CD14-positive monocyte (primary cell): ENCODE data around the gene SLC10A7. TPM values are rescaled to one million over a fixed set of nuclear protein-coding genes. Genes with fewer than 3 reads are reported as not detected.

Experiments
- DNase-seq, 3 donors: peaks; one replicate each; pipeline ENCODE4 v3.0.0-alpha.2; 2011 to 2022
- H2AFZ ChIP-seq: 2 replicates; pipeline ENCODE4 v1.6.0; 2012; ENCODE audit warnings: mild to moderate bottlenecking, low read depth, low read length, inconsistent platforms; ENCODE audit not compliant: insufficient read depth, poor library complexity, severe bottlenecking
- H3K27ac ChIP-seq, 2 donors: 1 replicate in 1 of 2; 2 replicates in 1 of 2; pipeline ENCODE4 v1.5.1; 2012 to 2013; ENCODE audit warnings: low read length in 2 of 2, control low read depth in 1 of 2, inconsistent platforms in 1 of 2, low read depth in 1 of 2, mild to moderate bottlenecking in 1 of 2
- H3K27me3 ChIP-seq, 2 donors: one replicate each; pipeline versions ENCODE4 v1.6.0 to v1.6.1; 2011 to 2013; ENCODE audit warnings: low read length in 2 of 2; ENCODE audit not compliant: control insufficient read depth in 2 of 2, insufficient read depth in 2 of 2
- H3K36me3 ChIP-seq, 2 donors: replicated peaks in 1 of 2; 1 replicate in 1 of 2; 2 replicates in 1 of 2; pipeline versions ENCODE4 v1.5.1 to v1.6.1; 2012 to 2013; ENCODE audit warnings: low read length in 2 of 2, control low read depth in 1 of 2, inconsistent platforms in 1 of 2, mild to moderate bottlenecking in 1 of 2; ENCODE audit not compliant: insufficient read depth in 2 of 2, control insufficient read depth in 1 of 2
- H3K4me1 ChIP-seq, 2 donors: 1 replicate in 1 of 2; 2 replicates in 1 of 2; pipeline versions ENCODE4 v1.5.1 to v1.6.1; 2012 to 2013; ENCODE audit warnings: low read length in 2 of 2, control low read depth in 1 of 2, inconsistent platforms in 1 of 2, mild to moderate bottlenecking in 1 of 2, moderate library complexity in 1 of 2; ENCODE audit not compliant: insufficient read depth in 2 of 2, control insufficient read depth in 1 of 2
- H3K4me2 ChIP-seq: replicated peaks from 2 replicates; pipeline ENCODE3; 2012; ENCODE audit warnings: low read length, moderate library complexity, mild to moderate bottlenecking; ENCODE audit not compliant: poor library complexity, severe bottlenecking; ENCODE audit errors: extremely low read depth
- H3K4me3 ChIP-seq, 3 experiments: fragments of 200-600 bp in 1 of 3; sonication (generic) in 1 of 3; replicated peaks in 1 of 3; 1 replicate in 2 of 3; 2 replicates in 1 of 3; pipeline ENCODE4 v1.5.1; 2011 to 2013; ENCODE audit warnings: low read length in 3 of 3, mild to moderate bottlenecking in 3 of 3, control low read depth in 2 of 3, low read depth in 2 of 3, inconsistent platforms in 1 of 3, moderate library complexity in 1 of 3
- H3K79me2 ChIP-seq: 2 replicates; pipeline ENCODE4 v1.6.0; 2012; ENCODE audit warnings: mild to moderate bottlenecking, control low read depth, inconsistent platforms, low read length, moderate library complexity; ENCODE audit not compliant: insufficient read depth
- H3K9ac ChIP-seq: 2 replicates; pipeline ENCODE4 v1.6.0; 2017; ENCODE audit warnings: low read length, mild to moderate bottlenecking; ENCODE audit not compliant: insufficient read depth, poor library complexity, severe bottlenecking
- H3K9me3 ChIP-seq, 2 donors: replicated peaks in 1 of 2; 1 replicate in 1 of 2; 2 replicates in 1 of 2; pipeline versions ENCODE4 v1.5.1 to v1.6.1; 2012 to 2013; ENCODE audit warnings: low read length in 2 of 2, control low read depth in 1 of 2; ENCODE audit not compliant: control insufficient read depth in 1 of 2, insufficient read depth in 1 of 2
- H4K20me1 ChIP-seq: 2 replicates; pipeline ENCODE4 v1.6.0; 2012; ENCODE audit warnings: mild to moderate bottlenecking, low read length, control low read depth, moderate library complexity; ENCODE audit not compliant: insufficient read depth
- H3K27ac Mint-ChIP-seq, 7 donors: one replicate each; pipeline ENCODE4 v1.8.0; 2020; ENCODE audit warnings: mild to moderate bottlenecking in 7 of 7, mixed read lengths in 7 of 7, moderate library complexity in 6 of 7, inconsistent platforms in 2 of 7
- H3K27me3 Mint-ChIP-seq, 3 donors: one replicate each; pipeline ENCODE4 v1.8.0; 2021 to 2022; ENCODE audit warnings: low read depth in 3 of 3, mild to moderate bottlenecking in 3 of 3, mixed read lengths in 3 of 3, moderate library complexity in 3 of 3, inconsistent platforms in 1 of 3
- H3K36me3 Mint-ChIP-seq, 2 donors: one replicate each; pipeline ENCODE4 v1.8.0; 2020; ENCODE audit warnings: mixed read lengths in 2 of 2, inconsistent platforms in 1 of 2, mild to moderate bottlenecking in 1 of 2
- H3K4me1 Mint-ChIP-seq: one replicate; pipeline ENCODE4 v1.8.0; 2020; ENCODE audit warnings: mild to moderate bottlenecking, mixed read lengths
- H3K4me3 Mint-ChIP-seq, 2 donors: one replicate each; pipeline ENCODE4 v1.8.0; 2020; ENCODE audit warnings: mild to moderate bottlenecking in 2 of 2, mixed read lengths in 2 of 2, moderate library complexity in 1 of 2
- H3K9me3 Mint-ChIP-seq, 7 donors: one replicate each; pipeline ENCODE4 v1.8.0; 2020 to 2022; ENCODE audit warnings: mixed read lengths in 7 of 7, mild to moderate bottlenecking in 6 of 7, moderate library complexity in 6 of 7, inconsistent platforms in 2 of 7
- CTCF ChIP-seq: fragments of 200-600 bp; IDR thresholded peaks from one replicate; pipeline ENCODE4 v1.8.0; 2022; ENCODE audit warnings: antibody characterized with exemption, mild to moderate bottlenecking
- WGBS: methylation state at CpG from one replicate; pipeline ENCODE4 v1.1.5; 2013; ENCODE audit warnings: missing lambda C conversion rate; ENCODE audit not compliant: insufficient coverage; 5-methylcytosine and 5-hydroxymethylcytosine counted together
- intact Hi-C, 2 donors: fragments of 100-400 bp; cut with micrococcal nuclease; formaldehyde crosslinking; loops; one replicate each; pipeline versions ENCODE4 v1.15.0 to v1.15.1; 2023
- polyA plus RNA-seq, 3 donors: library from polyadenylated mRNA; depleted of rRNA in 1 of 3; unstranded in 2 of 3; stranded (reverse) in 1 of 3; fragments of 300-500 nt in 2 of 3; fragments of >200 nt in 1 of 3; fragmentation: Illumina TruSeq in 2 of 3; gene quantifications; 1 replicate in 2 of 3; 2 replicates in 1 of 3; pipeline ENCODE4 v1.2.3, GENCODE V29; 2012 to 2021

The SLC10A7 gene
- polyA plus RNA-seq, 3 donors, result 6.6 to 8.3 (median 6.8) TPM

GRCh38 chr4:146511381-146511780 is 10.4 kb downstream of the SLC10A7 start:
- Histone ChIP-seq H3K4me2 (peak overlapping the region; percentile 44), H3K27me3 (no peaks in the 10 kb centered on the region), H3K27ac (peak overlapping the region in 1 of 2 donors; percentile 43), H3K9me3 (no peaks in the 10 kb centered on the region), H3K9ac (no peak overlapping the region), H4K20me1 (no peaks in the 10 kb centered on the region), H3K79me2 (no peaks in the 10 kb centered on the region), H3K4me3 (no peak overlapping the region), H3K4me1 (peaks cover 6 to 9% of the 10 kb centered on the region in 2 donors), H3K36me3 (peaks cover 9 to 39% of the 10 kb centered on the region in 2 donors), H2AFZ (no peak overlapping the region)
- intact Hi-C loops, result no loop called here
- Mint-ChIP-seq H3K4me1 (peaks cover 9% of the 10 kb centered on the region), H3K36me3 (peaks cover 45% of the 10 kb centered on the region in 2 donors), H3K27ac (peak overlapping the region in 3 of 7 donors; percentile 7 to 10 (median 9)), H3K9me3 (no peaks in the 10 kb centered on the region), H3K27me3 (peaks cover 0 to 1% (median 0%) of the 10 kb centered on the region in 3 donors), H3K4me3 (peak overlapping the region in 1 of 2 donors; percentile 28)
- 0% methylated on average over 3 of the region's 3 CpGs for WGBS
- peak; percentile 48 to 54 (median 51) for DNase-seq
- TF ChIP-seq CTCF, result no peak

GRCh38 chr4:146510942-146511341 is 10.8 kb downstream of the SLC10A7 start:
- Histone ChIP-seq H3K27me3 (no peaks in the 10 kb centered on the region), H3K27ac (peak overlapping the region in 1 of 2 donors; percentile 43), H2AFZ (no peak overlapping the region), H4K20me1 (no peaks in the 10 kb centered on the region), H3K4me1 (peaks cover 6 to 9% of the 10 kb centered on the region in 2 donors), H3K9me3 (no peaks in the 10 kb centered on the region), H3K9ac (no peak overlapping the region), H3K4me2 (peak overlapping the region; percentile 44), H3K79me2 (no peaks in the 10 kb centered on the region), H3K36me3 (peaks cover 9 to 37% of the 10 kb centered on the region in 2 donors), H3K4me3 (no peak overlapping the region)
- Mint-ChIP-seq H3K4me3 (peak overlapping the region in 1 of 2 donors; percentile 28), H3K27me3 (peaks cover 0 to 1% (median 0%) of the 10 kb centered on the region in 3 donors), H3K9me3 (no peaks in the 10 kb centered on the region), H3K36me3 (peaks cover 45 to 46% of the 10 kb centered on the region in 2 donors), H3K4me1 (peaks cover 9% of the 10 kb centered on the region), H3K27ac (no peak overlapping the region)
- TF ChIP-seq CTCF, result peak; percentile 37
- intact Hi-C loops, result no loop called here
- DNase-seq, result no peak
- WGBS, result no CpG with 5 or more reads among the region's 3 CpGs
